HL-60 (cell line): ENCODE data around the gene BAD.
A peak's percentile ranks its signal among the peaks of the same experiment; 100 is the strongest.

Experiments used
- GABPA ChIP-seq: IDR thresholded peaks from 2 replicates; pipeline ENCODE4 v1.6.1; 2012; ENCODE audit warnings: low read depth
- POLR2AphosphoS5 ChIP-seq: IDR thresholded peaks from 2 replicates; pipeline ENCODE4 v1.6.1; 2012; ENCODE audit warnings: low read depth
- TF ChIP-seq, protein P1 (sequence below): IDR thresholded peaks from one replicate; pipeline ENCODE4 v1.5.1; 2011; ENCODE audit warnings: low read length, control low read depth, inconsistent platforms; ENCODE audit not compliant: insufficient read depth
- TF ChIP-seq, protein P2 (sequence below): IDR thresholded peaks from 2 replicates; pipeline ENCODE4 v1.6.1; 2012; ENCODE audit warnings: low read depth; ENCODE audit not compliant: insufficient replicate concordance

- TF ChIP-seq, protein P1, sequence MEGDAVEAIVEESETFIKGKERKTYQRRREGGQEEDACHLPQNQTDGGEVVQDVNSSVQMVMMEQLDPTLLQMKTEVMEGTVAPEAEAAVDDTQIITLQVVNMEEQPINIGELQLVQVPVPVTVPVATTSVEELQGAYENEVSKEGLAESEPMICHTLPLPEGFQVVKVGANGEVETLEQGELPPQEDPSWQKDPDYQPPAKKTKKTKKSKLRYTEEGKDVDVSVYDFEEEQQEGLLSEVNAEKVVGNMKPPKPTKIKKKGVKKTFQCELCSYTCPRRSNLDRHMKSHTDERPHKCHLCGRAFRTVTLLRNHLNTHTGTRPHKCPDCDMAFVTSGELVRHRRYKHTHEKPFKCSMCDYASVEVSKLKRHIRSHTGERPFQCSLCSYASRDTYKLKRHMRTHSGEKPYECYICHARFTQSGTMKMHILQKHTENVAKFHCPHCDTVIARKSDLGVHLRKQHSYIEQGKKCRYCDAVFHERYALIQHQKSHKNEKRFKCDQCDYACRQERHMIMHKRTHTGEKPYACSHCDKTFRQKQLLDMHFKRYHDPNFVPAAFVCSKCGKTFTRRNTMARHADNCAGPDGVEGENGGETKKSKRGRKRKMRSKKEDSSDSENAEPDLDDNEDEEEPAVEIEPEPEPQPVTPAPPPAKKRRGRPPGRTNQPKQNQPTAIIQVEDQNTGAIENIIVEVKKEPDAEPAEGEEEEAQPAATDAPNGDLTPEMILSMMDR, result no peak
- TF ChIP-seq GABPA, result peak; percentile 84
- TF ChIP-seq, protein P2, sequence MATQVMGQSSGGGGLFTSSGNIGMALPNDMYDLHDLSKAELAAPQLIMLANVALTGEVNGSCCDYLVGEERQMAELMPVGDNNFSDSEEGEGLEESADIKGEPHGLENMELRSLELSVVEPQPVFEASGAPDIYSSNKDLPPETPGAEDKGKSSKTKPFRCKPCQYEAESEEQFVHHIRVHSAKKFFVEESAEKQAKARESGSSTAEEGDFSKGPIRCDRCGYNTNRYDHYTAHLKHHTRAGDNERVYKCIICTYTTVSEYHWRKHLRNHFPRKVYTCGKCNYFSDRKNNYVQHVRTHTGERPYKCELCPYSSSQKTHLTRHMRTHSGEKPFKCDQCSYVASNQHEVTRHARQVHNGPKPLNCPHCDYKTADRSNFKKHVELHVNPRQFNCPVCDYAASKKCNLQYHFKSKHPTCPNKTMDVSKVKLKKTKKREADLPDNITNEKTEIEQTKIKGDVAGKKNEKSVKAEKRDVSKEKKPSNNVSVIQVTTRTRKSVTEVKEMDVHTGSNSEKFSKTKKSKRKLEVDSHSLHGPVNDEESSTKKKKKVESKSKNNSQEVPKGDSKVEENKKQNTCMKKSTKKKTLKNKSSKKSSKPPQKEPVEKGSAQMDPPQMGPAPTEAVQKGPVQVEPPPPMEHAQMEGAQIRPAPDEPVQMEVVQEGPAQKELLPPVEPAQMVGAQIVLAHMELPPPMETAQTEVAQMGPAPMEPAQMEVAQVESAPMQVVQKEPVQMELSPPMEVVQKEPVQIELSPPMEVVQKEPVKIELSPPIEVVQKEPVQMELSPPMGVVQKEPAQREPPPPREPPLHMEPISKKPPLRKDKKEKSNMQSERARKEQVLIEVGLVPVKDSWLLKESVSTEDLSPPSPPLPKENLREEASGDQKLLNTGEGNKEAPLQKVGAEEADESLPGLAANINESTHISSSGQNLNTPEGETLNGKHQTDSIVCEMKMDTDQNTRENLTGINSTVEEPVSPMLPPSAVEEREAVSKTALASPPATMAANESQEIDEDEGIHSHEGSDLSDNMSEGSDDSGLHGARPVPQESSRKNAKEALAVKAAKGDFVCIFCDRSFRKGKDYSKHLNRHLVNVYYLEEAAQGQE, result peak; percentile 30
- TF ChIP-seq POLR2AphosphoS5, result peak; percentile 81
Measured at GRCh38 chr11:64240435-64241240, 43.8 kb downstream of the BAD start, which contains the start of gene FKBP2.
